ENCODE results near the gene INF2.
A peak's percentile ranks its signal among the peaks of the same experiment; 100 is the strongest.
"Not testable (repeated sequence)": the region's sequence is repeated elsewhere in the genome, so short reads cannot be mapped to it uniquely, and the experiment has no call there.

INF2 gene

DNA sequence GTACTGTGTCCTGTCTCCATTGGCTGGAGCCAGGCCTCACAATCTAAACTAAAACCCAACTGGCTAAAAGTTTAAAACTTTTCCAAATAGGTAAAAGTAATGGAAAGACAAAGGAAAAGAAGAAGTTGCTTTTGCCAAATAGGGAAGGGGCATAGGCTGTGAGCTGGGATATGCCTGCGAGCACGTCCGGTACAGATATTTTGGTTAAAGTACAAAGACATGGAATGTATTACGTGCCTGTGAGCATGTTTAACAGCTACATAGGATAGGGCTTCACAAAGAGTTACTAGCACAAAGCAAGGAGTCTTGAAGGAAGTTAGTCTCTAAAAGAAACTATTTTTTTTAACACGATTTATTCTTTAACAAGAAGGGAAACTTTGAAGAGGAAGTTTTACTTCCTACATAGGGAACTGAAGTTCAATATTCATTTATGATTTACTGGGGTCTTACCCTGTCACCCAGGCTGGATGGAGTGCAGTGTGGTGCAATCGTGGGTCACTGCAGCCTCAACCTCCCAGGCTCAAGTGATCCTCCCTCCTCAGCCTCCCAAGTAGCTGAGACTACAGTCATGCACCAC is 41.9 kb upstream of the INF2 start:
- FAIRE-seq = no peak
- no peak for DNase-seq (ENCODE audit: insufficient read length, low spot score)
- no peak for TF ChIP-seq TAF1 (IDR thresholded peaks at IDR 0.05; ENCODE audit: low read depth, low read length)
- TF ChIP-seq PAX5 (IDR thresholded peaks at IDR 0.05; ENCODE audit: insufficient read depth, low read length, severe bottlenecking) = no peak
- TF ChIP-seq SPI1 (IDR thresholded peaks at IDR 0.05; ENCODE audit: low read depth, low read length) = no peak
- TF ChIP-seq POU2F2 (IDR thresholded peaks at IDR 0.05; ENCODE audit: low read depth, low read length) = no peak
- TF ChIP-seq POLR2AphosphoS5 (IDR thresholded peaks at IDR 0.05; ENCODE audit: low read depth, low read length) = no peak
- TF ChIP-seq POLR2A (IDR thresholded peaks at IDR 0.05; ENCODE audit: low read depth, low read length) = no peak

DNA sequence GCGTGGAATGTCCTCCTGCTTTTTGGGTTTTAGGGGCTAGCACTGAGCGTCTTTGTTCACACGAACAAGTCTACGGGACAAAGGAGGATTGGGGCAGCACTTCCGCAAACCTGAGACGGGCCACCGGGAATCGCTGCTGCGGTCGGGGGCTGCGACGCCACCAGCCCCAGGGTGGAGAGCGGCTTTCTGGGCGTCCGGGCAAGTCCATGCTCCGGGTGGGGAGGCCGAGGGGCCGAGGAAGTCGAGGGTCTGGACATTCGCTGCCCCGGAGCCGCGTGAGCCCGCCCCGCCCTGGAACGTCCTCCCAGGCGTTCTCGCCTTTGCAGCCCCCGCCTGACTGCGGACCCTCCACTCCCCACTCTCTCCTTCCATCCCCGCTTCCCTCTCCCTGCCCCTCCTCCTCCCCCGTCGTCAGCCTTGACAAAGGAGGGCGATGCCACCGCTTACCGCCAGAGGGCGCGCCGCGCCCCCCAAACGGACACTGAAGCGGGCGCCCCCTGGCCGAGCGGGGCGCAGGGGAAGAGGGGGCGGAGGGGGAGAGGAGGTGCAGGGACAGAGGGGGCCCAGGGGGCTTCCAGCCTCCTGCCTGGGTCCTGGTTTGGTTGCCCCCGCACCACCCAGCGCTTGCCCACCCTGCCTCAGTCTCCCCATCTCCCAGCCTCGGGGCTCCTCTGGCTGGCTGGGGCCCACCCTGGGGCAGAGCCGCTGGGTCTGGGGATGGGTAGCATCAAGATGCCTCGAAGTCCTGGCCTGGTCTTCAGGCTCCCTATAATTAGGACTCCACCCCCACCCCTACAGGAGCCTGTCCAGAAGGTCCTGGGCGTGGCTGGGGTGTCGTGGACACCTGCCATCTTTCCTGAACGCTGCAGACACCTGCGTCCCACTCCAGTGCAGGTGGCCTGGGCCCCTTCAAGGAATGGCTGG is 39.1 kb upstream of the INF2 start:
- peak; percentile 68 for TF ChIP-seq SPI1 (IDR thresholded peaks at IDR 0.05; ENCODE audit: low read depth, low read length)
- no peak for TF ChIP-seq PAX5 (IDR thresholded peaks at IDR 0.05; ENCODE audit: insufficient read depth, low read length, severe bottlenecking)
- FAIRE-seq (peak; percentile 99), DNase-seq (ENCODE audit: insufficient read length, low spot score) (peak; percentile 93)

DNA sequence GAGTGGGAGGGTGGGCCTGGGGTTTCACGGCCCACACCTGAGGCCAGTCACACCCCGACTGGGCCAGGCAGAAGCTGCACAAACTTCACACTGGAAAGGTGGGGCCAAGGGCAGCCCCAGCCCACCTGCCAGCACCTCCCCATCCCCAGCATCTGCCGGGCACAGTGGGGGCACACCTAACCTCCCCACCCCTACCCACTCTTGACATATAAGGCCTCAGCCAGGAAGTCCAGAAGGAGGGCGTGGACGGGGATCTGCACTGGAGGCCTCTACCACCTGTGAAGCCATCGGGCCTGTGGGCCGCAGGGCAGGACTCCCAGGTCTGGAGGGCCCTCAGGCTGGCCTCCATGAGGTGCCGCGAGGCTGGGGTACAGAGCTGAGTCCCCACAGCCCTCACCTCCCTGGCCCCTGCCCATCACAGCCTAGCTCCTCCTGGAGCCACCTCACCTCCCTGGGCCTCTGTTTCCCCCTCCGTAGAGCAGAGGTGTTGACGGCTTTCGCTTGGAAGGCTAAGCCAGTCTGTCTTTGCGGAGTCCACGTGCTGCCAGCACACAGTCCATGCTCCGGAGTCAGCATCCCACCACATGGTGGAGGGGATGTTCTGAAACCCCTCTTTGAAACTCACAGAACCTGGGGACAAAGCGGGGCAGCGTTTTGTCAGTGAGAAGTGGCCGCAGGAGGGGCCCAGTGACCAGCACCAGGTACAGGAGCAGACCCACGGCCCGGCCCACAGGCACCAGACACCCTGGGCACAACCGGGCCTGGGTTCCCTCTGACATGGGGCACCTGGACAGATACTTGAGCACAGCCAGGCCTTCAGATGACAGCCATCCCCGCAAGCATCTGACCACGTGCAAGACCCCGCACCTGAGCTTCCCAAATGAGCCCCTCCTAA is 38.2 kb upstream of the INF2 start:
- TF ChIP-seq POU2F2 (IDR thresholded peaks at IDR 0.05; ENCODE audit: low read depth, low read length) (no peak), SPI1 (IDR thresholded peaks at IDR 0.05; ENCODE audit: low read depth, low read length) (no peak), POLR2AphosphoS5 (IDR thresholded peaks at IDR 0.05; ENCODE audit: low read depth, low read length) (no peak), POLR2A (IDR thresholded peaks at IDR 0.05; ENCODE audit: low read depth, low read length) (no peak), TAF1 (IDR thresholded peaks at IDR 0.05; ENCODE audit: low read depth, low read length) (no peak), PAX5 (IDR thresholded peaks at IDR 0.05; ENCODE audit: insufficient read depth, low read length, severe bottlenecking) (no peak)
- FAIRE-seq = no peak
- no peak for DNase-seq (ENCODE audit: insufficient read length, low spot score)

DNA sequence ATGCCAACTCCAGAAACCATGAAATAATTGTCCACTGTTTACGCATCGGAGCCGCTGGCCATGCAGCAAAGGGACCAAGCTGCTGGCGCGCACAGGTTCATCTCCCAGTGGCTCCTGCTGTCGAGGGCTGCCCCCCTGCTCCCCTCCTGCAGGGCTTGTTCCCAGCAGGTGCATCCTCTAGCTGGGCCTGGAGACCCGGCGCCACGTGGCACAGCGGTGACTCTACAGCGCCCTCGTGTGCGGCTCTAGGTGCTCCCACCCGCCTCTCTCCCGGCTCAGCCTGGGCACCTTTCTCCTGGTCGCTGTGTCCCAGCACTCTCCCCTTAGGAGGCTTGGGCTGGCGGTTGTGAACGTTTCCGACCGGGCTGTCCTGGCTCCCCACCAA is 37.5 kb upstream of the INF2 start:
- DNase-seq (ENCODE audit: insufficient read length, low spot score) (no peak), FAIRE-seq (no peak)
- TF ChIP-seq PAX5 (IDR thresholded peaks at IDR 0.05; ENCODE audit: insufficient read depth, low read length, severe bottlenecking) = no peak
- no peak for TF ChIP-seq TAF1 (IDR thresholded peaks at IDR 0.05; ENCODE audit: low read depth, low read length)
- no peak for TF ChIP-seq POLR2AphosphoS5 (IDR thresholded peaks at IDR 0.05; ENCODE audit: low read depth, low read length)

DNA sequence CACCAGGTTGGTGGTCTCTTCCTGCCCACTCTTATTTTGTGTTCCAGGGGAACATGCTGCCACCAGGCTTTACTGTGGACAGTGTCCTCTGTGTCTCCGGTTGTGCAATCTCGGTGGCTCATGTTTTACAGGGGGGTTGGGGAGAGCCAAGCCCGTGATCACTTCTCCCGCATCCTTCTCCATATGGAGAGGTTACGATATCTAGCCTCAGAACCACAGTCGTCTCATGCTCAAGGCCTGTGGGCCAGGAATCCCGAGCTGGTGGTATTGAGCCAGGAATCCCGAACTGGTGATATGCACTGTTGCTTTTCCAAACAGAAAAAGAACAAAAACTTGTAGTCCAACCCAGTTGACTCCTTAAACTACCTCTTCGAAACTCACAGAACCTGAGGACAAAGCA is 37.0 kb upstream of the INF2 start:
- FAIRE-seq (no peak), DNase-seq (ENCODE audit: insufficient read length, low spot score) (no peak)
- TF ChIP-seq POLR2AphosphoS5 (IDR thresholded peaks at IDR 0.05; ENCODE audit: low read depth, low read length) (no peak), TAF1 (IDR thresholded peaks at IDR 0.05; ENCODE audit: low read depth, low read length) (no peak), POLR2A (IDR thresholded peaks at IDR 0.05; ENCODE audit: low read depth, low read length) (no peak), SPI1 (IDR thresholded peaks at IDR 0.05; ENCODE audit: low read depth, low read length) (no peak), POU2F2 (IDR thresholded peaks at IDR 0.05; ENCODE audit: low read depth, low read length) (no peak), PAX5 (IDR thresholded peaks at IDR 0.05; ENCODE audit: insufficient read depth, low read length, severe bottlenecking) (no peak)

DNA sequence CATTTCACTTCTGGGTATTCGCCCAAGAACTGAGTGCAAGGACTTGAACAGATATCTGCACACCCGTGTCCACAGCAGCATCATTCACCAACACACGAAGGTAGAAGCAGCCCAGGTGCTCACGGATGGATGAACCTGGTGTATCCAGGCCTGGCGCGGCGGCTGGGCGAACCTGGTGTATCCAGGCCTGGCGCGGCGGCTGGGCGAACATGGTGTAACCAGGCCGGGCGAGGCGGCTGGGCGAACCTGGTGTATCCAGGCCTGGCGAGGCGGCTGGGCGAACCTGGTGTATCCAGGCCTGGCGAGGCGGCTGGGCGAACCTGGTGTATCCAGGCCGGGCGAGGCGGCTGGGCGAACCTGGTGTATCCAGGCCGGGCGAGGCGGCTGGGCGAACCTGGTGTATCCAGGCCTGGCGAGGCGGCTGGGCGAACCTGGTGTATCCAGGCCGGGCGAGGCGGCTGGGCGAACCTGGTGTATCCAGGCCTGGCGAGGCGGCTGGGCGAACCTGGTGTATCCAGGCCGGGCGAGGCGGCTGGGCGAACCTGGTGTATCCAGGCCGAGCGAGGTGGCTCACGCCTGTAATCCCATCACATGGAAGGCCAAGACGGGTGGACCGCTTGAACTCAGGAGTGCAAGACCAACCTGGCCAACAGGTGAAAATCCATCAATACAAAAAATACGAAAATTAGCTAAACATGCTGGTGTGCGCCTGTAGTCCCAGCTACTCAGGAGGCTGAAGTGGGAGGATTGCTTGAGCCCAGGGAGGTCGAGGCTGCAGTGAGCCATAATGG is 36.1 kb upstream of the INF2 start:
- not testable (repeated sequence) for FAIRE-seq; DNase-seq (ENCODE audit: insufficient read length, low spot score)

DNA sequence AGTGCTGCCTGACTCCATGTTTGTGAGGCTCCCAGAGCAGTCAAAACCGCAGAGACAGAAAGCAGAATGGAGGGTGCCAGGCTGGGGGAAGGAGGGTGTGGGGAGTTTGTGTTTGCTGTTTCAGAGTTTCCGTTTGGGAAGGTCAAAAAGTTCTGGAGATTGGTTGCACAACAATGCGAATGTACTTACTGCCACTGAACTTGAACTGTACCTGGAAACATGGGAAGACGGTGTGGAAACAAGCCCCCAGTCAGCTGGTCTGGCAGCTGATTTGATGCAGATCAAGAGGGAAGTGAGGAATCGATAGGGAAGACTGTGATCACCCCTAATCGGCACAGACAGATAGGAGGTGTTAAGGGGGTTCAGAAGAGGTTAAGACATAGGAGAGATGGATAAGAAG is 35.3 kb upstream of the INF2 start:
- FAIRE-seq = no peak
- DNase-seq (ENCODE audit: insufficient read length, low spot score) = no peak
- TF ChIP-seq PAX5 (IDR thresholded peaks at IDR 0.05; ENCODE audit: insufficient read depth, low read length, severe bottlenecking) (no peak), POLR2AphosphoS5 (IDR thresholded peaks at IDR 0.05; ENCODE audit: low read depth, low read length) (no peak), POLR2A (IDR thresholded peaks at IDR 0.05; ENCODE audit: low read depth, low read length) (no peak), TAF1 (IDR thresholded peaks at IDR 0.05; ENCODE audit: low read depth, low read length) (no peak), POU2F2 (IDR thresholded peaks at IDR 0.05; ENCODE audit: low read depth, low read length) (no peak), SPI1 (IDR thresholded peaks at IDR 0.05; ENCODE audit: low read depth, low read length) (no peak)

DNA sequence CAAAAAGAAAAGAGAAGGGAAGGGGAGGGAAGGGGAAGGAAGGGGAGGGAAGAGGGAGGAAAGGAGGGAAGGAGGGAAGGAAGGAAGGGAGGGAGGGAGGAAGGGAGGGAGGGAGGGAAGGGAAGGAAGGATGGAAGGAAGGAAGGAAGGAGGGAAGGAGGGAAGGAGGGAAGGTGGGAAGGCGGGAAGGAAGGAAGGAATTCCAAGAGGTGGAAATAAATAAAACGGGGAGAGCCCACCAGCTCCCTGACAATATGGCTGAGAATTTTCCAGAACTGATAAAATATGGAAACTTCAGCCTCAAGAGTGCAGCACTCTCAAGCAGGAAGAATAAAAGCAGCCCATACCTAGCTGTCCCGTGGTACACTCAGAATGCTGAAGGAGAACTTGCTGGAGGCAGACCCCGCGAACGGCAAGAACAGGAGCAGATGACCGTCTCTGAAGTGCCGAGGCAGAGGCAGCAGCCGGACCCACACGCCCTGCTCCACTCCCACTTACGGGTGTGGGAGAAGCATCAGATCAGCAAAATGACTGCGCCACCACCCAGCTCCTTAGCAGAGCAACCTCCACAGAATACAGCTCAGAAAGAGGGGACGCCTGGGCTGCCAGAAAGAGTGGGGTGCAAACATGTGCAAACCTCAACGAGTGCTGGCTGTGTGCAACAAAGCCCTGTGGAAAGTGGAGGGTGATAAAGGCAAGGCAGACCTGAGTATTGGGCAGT is 34.1 kb upstream of the INF2 start:
- TF ChIP-seq PAX5 (IDR thresholded peaks at IDR 0.05; ENCODE audit: insufficient read depth, low read length, severe bottlenecking) = no peak
- TF ChIP-seq POLR2AphosphoS5 (IDR thresholded peaks at IDR 0.05; ENCODE audit: low read depth, low read length) = no peak
- TF ChIP-seq POLR2A (IDR thresholded peaks at IDR 0.05; ENCODE audit: low read depth, low read length) = no peak
- no peak for TF ChIP-seq POU2F2 (IDR thresholded peaks at IDR 0.05; ENCODE audit: low read depth, low read length)
- no peak for TF ChIP-seq SPI1 (IDR thresholded peaks at IDR 0.05; ENCODE audit: low read depth, low read length)
- no peak for TF ChIP-seq TAF1 (IDR thresholded peaks at IDR 0.05; ENCODE audit: low read depth, low read length)
- no peak for DNase-seq (ENCODE audit: insufficient read length, low spot score)
- FAIRE-seq = peak; percentile 77
